ENCODE results near the gene CUX1. TPM values are rescaled to one million over a fixed set of nuclear protein-coding genes. Genes with fewer than 3 reads are reported as not detected.

Gene CUX1
- total RNA-seq, 1 experiment from 2014 or later = 64.3 TPM

- no peak for DNase-seq (ENCODE audit: low spot score)
- Mint-ChIP-seq H3K27ac (no peak overlapping the region), H3K36me3 (no peaks in the 10 kb centered on the region), H3K4me1 (no peaks in the 10 kb centered on the region), H3K27me3 (ENCODE audit: low read depth) (no peaks in the 10 kb centered on the region; the same call in 1 of the 2 replicates), H3K4me3 (no peak overlapping the region), H3K9me3 (peaks cover 9% of the 10 kb centered on the region)
- no peak for ATAC-seq
- TF ChIP-seq PRDM15 (CRISPR knock-in tag; IDR thresholded peaks at IDR 0.05) (no peak), ZNF317 (CRISPR knock-in tag; IDR thresholded peaks at IDR 0.05; ENCODE audit: borderline replicate concordance, low read depth) (no peak), KAT7 (CRISPR knock-in tag; IDR thresholded peaks at IDR 0.05; ENCODE audit: borderline replicate concordance) (no peak), JUN (CRISPR knock-in tag; IDR thresholded peaks at IDR 0.05) (no peak), ZNF263 (CRISPR knock-in tag; IDR thresholded peaks at IDR 0.05; ENCODE audit: low read depth) (no peak), E2F4 (CRISPR knock-in tag; IDR thresholded peaks at IDR 0.05; ENCODE audit: borderline replicate concordance, low read depth) (no peak), ZBTB21 (CRISPR knock-in tag; IDR thresholded peaks at IDR 0.05; ENCODE audit: borderline replicate concordance) (no peak), MAX (CRISPR knock-in tag; IDR thresholded peaks at IDR 0.05) (no peak), E2F1 (CRISPR knock-in tag; IDR thresholded peaks at IDR 0.05) (no peak), EMX1 (CRISPR knock-in tag; IDR thresholded peaks at IDR 0.05) (no peak), FOXP4 (CRISPR knock-in tag; IDR thresholded peaks at IDR 0.05) (no peak), ATF1 (CRISPR knock-in tag; IDR thresholded peaks at IDR 0.05) (no peak), FOXP1 (CRISPR knock-in tag; IDR thresholded peaks at IDR 0.05; ENCODE audit: borderline replicate concordance) (no peak)
- CTCF ChIA-PET = no interaction called here
- POLR2A ChIA-PET = no interaction called here
Measured at GRCh38 chr7:101788517-101788916, 28.9 kb upstream of the CUX1 start.

- DNase-seq (ENCODE audit: low spot score) = no peak
- Mint-ChIP-seq H3K4me3 (no peak overlapping the region), H3K9me3 (peaks cover 9% of the 10 kb centered on the region), H3K27me3 (ENCODE audit: low read depth) (no peaks in the 10 kb centered on the region; the same call in 1 of the 2 replicates), H3K27ac (no peak overlapping the region), H3K36me3 (no peaks in the 10 kb centered on the region), H3K4me1 (no peaks in the 10 kb centered on the region)
- ChIA-PET POLR2A (interaction anchor here (0.9 kb wide), 1 partner anchor 48 kb away, joined by 4 read pairs; no protein-coding TSS in a partner anchor), CTCF (no interaction called here)
- ATAC-seq = no peak
- no peak for TF ChIP-seq ATF2 (CRISPR knock-in tag; IDR thresholded peaks at IDR 0.05; ENCODE audit: borderline replicate concordance, low read depth)
- TF ChIP-seq ZNF121 (CRISPR knock-in tag; IDR thresholded peaks at IDR 0.05) = peak; percentile 55; the same call in 1 of the 2 replicates
- TF ChIP-seq SOX15 (CRISPR knock-in tag; IDR thresholded peaks at IDR 0.05) = no peak
- TF ChIP-seq USF2 (CRISPR knock-in tag; IDR thresholded peaks at IDR 0.05) = no peak
- TF ChIP-seq ZBTB43 (CRISPR knock-in tag; IDR thresholded peaks at IDR 0.05) = no peak
- TF ChIP-seq CREB1 (CRISPR knock-in tag; IDR thresholded peaks at IDR 0.05) = no peak
- TF ChIP-seq ATF1 (CRISPR knock-in tag; IDR thresholded peaks at IDR 0.05) = no peak
Measured at GRCh38 chr7:101790566-101791293, 26.7 kb upstream of the CUX1 start.
